Measurements from ENCODE around the gene COL23A1.

DNA sequence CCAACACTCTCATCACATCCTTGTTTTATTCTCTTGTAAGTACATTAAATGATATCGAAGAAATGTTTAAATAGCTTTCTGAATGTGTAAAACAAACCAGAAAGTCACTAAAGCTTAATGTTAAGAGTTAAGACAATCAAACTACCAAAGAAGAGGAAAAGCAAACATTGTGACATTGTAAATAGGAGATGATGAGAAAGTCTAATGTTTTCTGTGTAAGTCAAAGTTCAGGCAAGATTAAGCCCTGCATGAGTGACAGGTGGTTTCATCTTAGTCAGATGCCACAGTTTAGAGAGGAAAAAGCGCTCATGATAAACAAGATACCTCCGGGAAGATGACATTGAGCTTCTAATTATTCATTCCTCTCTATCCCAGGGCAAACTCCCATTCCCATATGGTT is 306.7 kb downstream of the COL23A1 start:
- TF ChIP-seq YY1 (IDR thresholded peaks at IDR 0.05; ENCODE audit: low read depth, low read length), result no peak
- no peak for TF ChIP-seq JUND (IDR thresholded peaks at IDR 0.05; ENCODE audit: low read length)
- no peak for TF ChIP-seq RBBP5 (IDR thresholded peaks at IDR 0.05; ENCODE audit: borderline replicate concordance, low read depth, low read length)
- no peak for TF ChIP-seq ZNF274 (IDR thresholded peaks at IDR 0.05; ENCODE audit: borderline replicate concordance, extremely low read depth, low read length)
- TF ChIP-seq, protein P1, sequence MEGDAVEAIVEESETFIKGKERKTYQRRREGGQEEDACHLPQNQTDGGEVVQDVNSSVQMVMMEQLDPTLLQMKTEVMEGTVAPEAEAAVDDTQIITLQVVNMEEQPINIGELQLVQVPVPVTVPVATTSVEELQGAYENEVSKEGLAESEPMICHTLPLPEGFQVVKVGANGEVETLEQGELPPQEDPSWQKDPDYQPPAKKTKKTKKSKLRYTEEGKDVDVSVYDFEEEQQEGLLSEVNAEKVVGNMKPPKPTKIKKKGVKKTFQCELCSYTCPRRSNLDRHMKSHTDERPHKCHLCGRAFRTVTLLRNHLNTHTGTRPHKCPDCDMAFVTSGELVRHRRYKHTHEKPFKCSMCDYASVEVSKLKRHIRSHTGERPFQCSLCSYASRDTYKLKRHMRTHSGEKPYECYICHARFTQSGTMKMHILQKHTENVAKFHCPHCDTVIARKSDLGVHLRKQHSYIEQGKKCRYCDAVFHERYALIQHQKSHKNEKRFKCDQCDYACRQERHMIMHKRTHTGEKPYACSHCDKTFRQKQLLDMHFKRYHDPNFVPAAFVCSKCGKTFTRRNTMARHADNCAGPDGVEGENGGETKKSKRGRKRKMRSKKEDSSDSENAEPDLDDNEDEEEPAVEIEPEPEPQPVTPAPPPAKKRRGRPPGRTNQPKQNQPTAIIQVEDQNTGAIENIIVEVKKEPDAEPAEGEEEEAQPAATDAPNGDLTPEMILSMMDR (IDR thresholded peaks at IDR 0.05; ENCODE audit: control extremely low read depth in 1 of 3, insufficient read depth in 1 of 3, low read depth in 1 of 3, low read length in 3 of 3), result no peak
- no peak for TF ChIP-seq POLR2AphosphoS5 (IDR thresholded peaks at IDR 0.05; ENCODE audit: low read depth, low read length)
- TF ChIP-seq EZH2 (IDR thresholded peaks at IDR 0.05; ENCODE audit: low read depth, low read length, severe bottlenecking), result no peak
- TF ChIP-seq, protein P2, sequence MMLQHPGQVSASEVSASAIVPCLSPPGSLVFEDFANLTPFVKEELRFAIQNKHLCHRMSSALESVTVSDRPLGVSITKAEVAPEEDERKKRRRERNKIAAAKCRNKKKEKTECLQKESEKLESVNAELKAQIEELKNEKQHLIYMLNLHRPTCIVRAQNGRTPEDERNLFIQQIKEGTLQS (IDR thresholded peaks at IDR 0.05; ENCODE audit: insufficient read depth, low read depth, low read length), result no peak

All from H1 (cell line).